GM18909 (cell line): ENCODE results near the gene RNF214.

ENCODE experiments used
- ATAC-seq: cut with Tn5 transposase; IDR thresholded peaks from one replicate; pipeline ENCODE4 v1.9.1; 2021; ENCODE audit warnings: mild to moderate bottlenecking; ENCODE audit not compliant: unreplicated experiment, poor library complexity

The RNF214 gene

DNA sequence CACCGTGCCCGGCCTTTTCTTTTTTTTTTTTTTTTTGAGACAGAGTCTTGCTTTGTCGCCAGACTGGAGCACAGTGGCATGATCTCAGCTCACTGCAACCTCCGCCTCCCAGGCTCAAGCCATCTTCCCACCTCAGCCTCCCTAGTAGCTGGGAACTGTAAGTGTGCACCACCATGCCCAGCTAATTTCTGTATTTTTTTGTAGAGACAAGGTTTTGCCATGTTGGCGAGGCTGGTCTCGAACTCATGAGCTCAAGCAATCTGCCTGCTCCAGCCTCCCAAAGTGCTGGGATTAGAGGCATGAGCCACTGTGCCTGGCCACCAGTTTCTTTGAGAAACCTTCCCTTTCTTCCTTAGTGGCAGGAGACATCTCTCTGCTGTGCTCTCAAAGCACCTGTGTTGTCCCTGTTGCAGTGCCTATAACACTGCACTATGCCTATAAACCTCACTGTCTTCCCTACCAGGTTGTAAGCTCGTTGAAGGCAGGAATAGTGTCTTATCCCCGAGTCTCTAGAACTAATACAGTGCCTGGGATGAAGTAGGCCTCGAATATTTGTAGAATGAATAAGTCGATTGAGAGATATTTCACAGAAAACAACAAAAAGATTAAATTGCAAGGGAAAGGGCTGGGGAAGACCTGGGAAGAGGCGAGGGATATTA is 19.6 kb upstream of the RNF214 start:
- no peak for ATAC-seq

DNA sequence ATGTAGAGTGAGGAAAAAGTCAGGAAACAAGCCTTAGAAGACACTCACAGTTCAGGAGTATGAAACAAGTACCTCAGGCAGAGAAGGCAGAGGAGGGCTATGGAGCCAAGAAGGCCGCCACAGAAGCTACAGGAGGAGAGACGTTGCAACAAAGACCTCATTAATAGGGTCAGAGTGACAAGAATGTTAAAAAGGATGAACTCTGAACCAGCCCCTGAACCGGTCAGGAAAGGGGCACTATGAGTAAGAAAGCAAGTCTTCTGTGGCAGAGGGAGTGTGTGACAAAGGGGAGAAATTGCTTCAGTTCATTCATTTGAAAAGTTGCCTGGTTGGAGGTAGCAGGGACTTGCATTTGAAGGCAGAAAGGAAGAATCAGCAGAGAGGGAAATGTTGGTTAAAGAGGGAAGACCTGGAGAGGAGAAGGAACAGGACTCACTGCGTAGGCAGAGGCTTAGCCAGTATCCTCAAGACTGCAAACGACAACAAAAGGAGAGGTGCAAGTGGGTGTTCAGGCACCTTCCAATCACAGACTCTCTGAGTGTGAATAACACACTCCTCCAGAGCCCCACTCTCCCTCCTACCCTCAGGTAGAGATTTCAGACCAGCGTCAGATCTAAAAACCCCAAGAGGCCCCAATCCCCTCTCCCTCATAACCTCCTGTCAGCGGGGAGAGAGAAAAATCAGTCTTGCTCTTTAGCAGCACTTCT is 17.9 kb upstream of the RNF214 start:
- ATAC-seq, result no peak

DNA sequence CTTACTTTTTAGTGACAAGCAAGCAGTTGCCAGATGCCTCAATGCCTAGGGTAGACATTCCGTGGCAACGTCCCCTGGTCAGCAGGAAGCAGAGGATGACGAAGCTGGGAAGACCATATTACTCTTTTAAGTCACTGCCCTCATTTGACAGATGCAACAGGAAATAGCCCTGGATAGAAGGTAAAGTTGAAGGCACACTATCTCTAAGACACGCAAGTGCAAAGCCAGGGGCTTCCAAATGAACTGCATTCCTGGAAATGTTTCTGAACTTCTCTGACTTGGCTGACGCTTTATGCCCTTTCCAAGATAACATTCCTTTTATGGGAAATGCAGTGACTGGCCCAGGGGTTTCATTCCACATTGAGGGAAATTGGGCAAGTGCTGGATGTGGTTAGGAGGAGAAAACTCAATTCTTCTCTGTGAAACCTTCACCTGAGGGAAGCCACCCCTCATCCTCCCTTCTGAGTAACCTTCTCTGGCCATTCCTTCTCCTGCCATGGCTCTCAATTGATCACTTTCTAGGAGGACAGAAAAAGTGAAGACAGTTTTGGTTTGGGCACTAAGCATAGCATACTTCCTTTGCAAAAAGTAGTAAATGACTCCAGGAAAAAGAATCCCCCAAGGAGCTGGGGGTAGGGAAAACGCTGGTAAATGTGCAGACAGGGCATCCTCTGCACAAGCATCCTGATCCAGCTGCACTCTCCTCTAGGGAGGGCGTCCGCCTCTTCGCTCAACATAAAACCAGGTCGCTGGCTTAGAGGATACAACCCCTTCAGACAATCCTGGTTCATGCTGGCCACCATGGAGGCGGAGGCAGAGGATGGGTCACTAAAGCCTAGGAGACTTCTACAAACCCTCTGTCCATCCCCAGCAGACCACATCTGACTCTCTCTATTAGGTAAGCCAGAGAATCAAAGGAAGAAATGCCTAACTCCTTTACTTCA is 15.1 kb upstream of the RNF214 start:
- ATAC-seq, result no peak

DNA sequence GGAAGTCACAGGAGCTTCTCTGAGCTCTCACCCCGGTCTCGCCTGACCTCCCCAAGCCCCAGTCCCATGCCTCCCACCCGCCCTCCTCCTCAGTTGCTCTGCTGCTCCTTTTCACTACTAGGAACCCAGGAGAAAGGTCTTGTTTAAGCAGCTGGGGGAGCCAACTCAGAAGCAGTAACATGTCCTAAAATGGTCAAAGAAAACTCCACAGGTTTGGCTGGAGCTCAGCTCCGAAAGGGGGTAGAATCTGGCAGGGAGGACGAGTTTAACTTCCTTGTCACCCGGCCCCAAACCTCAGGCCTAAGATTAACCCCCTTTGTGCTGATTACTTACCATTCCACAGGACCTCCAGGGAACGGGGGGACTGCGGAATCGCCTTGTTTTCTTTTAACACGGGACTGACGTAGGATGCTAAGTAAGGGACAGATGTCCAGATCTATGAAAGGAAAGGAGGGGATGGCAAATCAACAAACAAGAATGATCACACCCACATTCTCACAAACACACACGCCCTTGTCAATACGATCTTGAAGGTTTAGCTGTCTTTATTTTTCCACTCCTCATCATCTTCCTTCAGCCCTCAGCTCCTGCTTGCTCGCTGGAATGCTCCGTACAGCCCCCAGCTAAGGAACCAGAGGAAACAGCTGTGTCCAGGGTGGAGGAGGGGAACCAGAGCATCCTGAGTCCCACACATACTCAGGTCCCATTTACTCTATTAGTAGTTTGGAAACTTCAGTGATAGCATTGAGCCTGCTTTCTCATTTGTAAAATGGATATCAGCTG is 14.1 kb upstream of the RNF214 start:
- ATAC-seq, result no peak

DNA sequence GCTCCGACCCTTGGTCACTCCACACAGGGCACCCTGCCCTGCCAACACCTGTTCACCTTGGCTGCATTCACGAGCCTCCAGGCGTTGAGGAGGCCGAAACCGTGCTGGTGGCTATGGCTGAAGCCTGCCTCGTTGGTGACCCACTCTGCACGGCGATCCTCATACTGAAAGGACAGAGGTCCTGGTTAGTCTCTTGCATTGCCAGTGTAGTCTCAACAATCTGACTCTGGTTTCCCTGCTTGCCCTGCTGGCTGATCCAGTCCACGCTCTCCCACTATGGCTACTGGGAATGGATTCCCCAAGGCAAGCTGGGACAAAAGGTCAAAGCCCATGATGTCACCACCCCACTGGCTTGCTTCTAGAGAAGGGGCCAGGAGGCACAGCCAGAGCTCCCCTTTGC is 13.5 kb upstream of the RNF214 start:
- ATAC-seq, result no peak

DNA sequence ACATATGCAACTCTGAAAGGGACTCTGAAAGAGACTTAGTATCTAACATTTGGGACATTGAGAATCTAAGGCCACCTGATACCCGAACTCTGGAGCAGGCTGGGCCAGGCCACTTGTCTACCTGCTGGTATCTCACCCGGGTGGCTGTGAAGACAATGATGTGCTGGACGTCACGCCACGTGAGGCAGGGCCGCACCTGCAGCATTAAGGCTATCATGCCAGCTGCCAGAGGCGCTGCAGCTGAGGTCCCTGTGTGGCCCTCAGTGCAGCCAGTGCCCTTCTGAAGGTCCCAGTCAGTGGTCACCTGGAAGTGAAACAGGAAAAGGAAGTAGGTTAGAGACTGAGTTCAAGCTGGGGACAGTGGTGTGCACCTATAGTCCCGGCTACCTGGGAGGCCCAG is 13.0 kb upstream of the RNF214 start:
- ATAC-seq, result no peak

DNA sequence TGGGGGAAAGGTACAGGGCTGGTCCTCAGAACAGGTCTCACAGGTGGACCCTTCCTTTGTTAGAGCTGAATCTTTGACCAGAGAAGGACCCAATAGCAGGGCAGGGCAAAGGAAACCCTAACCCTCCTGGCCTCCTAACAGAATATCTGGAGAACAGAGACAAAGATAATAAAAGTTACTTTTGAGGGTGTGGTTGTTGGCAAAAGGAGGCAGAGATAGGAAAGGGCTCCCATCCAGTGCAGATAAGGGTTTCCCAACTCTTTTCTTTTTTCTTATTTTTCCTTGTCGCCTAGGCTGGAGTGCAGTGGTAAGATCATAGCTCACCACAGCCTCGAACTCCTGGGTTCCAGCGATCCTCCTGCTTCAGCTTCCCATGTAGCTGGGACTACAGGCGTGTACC is 12.5 kb upstream of the RNF214 start:
- no peak for ATAC-seq

DNA sequence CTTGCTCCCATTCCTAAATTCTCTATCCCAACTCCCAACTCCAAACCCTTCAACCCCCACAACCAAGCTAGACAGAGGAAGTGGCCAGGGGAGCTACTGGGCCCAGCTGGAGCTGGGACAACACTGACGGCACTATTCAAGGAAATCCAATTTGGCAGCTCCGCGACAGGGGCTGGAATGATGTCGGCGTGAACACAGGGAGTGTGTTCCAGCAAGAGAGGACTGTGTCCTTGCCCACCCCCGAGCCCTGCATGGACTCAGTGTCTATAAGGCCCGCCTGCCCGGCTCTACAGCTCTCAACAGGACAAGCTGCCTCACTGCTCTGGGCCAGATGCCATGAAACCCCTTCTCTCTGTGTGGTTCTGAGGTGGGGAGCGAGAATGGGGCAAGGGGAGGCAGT is 11.9 kb upstream of the RNF214 start:
- ATAC-seq, result no peak

DNA sequence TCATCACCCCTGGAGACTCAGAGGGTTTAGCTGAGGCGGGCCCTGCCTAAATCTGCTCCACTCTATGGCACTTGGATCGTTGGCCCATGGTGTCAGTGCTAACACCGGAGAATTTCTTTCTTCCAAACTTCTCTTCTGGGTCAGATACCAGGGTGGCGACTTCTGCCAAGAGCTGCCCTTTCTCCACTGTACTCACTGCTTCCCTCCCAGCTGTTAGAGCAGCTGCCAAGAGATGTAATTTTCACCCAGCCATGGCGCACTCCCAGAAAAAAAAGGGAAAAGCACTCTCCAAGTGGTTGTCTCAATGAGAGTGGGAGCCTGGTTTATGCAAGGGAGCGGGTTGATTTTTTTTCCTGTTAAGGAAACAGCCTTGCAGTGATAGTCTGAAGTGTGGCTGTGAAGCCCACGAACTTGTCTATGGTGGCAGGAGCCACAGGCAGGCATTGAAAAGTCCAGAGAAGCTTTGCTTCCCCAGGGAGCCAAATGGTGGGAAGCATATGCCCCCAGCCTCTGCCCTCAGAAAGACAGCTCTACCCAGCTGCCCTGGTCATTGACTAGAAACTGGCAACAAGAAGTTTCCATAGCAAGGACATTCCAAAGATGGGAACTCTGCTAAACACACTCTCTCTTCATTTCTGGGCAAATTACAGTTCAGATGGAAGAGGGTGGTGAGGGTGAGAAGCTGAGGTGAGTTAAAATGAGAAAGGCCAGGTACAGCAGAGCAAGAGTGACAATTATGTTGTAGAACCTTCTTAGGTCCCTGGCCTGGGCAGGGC is 11.3 kb upstream of the RNF214 start:
- no peak for ATAC-seq

DNA sequence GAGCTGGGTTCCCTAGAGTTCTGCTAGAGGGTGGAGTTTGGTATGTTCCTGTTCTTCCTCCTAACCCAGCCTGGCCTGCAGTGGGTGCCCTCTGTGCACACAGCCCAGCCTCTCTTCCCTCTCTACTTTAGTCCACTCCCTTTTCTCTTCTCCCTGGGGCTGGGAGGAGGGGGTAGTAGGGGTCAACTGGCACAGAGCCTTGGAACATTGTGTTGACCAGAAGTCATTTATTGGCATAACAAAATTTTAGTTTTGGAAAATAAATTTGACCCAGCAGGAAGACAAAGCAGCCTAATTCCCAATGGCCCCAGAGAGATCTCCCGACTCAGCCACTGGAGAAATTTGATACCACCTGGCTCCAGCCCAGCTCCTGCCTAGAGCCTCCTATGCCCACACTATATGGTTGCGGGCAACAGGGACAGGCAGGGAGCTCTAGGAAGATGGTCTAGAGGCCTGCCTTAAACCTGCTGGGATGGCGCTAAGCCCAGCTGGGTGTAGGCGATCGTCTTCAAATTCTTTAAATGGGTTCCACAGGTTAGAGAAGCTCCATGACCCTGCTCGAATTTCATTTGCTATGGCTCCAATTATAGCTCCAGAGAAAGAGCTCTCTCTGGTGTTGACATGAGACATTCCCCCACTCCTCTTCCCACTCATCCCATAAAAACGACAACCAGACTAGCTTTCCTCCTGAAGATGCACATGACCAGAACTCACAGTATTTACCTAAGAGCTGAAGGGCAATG is 10.5 kb upstream of the RNF214 start:
- ATAC-seq, result no peak

DNA sequence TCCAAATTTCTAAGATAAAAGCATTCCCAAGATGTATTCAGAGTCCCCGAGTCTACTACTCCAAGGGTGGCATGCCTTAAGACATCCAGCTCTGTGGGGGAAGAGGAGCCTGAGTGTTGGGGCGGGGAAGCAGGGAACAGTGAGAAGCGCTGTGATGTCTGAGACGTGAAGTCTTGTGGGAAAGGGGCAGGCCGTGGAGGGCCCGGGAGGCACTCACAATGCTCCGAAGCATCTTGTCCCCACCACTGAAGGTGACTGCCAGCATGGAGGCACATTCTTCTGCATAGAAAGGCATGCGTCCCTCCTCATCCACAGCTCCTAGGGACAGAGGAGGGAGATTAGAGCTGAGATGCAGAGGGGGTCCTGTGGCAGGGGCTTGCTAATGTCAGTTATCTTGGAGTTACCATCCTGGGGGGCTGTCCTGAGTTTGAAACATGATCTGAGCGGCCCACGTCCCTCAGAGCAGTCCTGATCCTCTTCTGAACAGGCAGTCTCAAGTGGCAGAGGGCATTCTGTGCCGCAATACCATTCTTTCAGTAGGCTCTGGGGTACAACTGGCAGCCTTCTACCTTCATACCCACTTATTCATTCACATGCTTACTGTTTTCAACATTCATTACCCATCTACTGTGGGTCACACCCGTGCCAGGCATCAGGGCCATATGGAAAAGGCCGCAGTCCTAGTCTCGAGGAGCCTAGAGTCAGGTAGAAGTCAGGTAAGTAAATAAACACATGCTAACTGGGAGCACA is 9.3 kb upstream of the RNF214 start:
- no peak for ATAC-seq

DNA sequence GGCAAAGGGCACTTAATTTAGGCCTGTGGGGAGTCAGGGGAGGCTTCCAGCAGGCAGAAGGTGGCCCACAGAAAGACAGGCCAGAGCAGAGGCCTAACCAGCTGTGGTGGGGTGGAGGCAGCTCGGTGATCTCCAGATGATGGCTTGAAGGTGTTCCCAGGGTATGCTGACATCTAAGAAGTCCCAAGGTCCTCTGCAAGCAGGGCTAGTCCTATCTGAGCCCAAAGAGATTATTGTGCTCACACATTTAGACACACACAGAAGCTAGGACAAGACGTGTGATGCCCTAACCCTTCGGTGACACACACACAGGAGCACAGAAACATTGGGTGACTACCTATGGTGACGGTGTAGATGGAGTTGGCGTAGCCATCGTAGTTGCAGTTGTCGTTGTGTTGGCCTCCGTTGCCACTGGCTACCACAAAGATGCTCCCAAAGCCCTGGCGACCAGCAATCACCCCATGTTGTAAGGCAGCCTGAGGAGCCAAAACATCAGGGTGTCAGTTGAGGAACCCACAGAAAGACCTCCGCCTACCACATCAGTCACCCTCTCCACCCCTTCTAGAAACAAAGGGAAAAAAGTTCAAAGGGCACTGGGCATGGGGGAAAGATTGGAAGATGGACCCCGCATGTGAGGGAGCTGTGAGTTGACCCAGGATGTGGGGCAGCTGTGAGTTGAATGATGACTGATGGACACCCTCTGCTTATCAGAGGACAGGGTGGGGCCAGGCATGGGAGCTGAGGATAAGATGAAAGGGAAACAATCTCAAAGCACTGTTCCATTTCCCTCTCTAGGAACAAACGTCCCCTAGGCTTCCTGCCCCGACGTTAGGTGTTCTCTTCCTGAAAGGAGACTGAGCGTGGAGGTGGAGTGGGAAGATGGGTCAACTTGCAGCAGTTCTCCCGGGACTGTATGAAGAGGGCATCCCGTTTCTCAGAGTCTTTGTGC is 8.5 kb upstream of the RNF214 start:
- no peak for ATAC-seq

DNA sequence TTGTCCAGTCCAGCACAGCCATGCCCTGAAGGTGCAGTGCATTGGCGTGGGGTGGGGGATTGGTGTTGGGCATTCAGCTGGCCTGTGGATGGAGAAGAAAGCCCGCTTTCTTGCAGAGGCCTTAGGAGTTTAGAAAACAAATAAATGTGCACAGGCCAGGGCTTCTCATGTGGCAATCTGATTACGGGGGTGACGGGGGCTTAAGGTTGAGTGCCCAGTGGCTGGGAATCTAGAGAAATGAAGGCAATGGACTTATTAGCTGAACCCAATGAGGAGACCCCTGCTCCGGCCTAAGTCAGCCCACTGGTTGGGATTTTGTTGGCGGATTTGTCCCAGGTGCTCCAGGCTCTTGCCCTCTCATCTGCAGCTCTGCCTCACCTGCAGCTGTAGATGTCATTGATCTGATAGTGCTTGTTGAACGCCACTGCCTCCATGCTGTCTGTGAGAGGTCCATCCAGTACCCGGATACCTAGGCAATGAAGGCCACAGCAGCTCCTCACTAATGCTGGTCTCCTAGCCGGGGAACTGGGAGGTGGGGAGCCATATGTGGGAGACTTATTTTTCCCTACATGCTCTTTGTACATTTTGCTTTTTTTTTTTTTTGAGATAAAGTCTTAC is 6.8 kb upstream of the RNF214 start:
- no peak for ATAC-seq

DNA sequence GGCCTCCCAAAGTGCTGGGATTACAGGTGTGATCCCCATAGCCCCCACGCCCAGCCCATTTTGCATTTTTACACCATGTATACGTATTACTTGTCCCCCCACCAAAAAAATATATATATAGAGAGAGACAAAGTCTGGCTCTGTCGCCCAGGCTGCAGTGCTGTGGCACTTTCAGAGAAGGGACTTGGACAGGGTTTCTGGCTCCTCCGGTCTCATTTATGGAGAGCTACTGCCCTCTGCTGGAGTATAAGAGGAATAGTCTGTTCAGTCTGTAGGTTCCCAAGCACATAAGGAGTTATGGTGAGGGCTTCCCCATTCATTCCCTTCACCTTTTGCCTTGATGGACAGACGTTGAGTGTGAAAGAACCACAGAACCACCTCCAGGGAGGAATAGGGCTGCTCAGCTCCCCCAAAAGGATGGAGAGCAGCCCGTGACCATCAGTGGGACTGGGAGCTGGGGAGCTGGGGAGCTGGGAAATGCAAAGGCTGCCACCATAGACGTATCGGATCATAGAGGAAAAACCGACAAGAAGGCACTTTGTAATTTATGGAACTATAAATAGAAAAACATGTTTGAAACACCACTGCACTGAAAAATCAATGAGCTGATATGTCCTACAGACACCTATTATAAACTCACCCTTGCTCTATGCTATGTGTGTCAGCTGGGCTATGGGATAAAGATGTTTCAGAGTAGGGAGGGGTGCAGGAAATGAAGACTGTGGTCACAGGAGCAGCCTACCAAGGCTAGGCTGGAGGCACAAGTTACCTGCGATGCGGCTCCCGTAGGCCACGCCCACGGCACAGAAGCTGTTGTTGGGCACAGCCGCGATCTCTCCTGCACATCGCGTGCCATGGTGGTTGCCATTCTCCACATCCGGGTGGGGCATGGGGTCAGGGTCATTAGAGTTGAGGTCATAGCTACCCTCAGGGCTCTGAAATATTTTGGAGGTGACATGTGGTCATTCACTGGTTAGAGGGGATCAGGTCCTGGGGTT is 5.8 kb upstream of the RNF214 start:
- peak; percentile 44 for ATAC-seq

DNA sequence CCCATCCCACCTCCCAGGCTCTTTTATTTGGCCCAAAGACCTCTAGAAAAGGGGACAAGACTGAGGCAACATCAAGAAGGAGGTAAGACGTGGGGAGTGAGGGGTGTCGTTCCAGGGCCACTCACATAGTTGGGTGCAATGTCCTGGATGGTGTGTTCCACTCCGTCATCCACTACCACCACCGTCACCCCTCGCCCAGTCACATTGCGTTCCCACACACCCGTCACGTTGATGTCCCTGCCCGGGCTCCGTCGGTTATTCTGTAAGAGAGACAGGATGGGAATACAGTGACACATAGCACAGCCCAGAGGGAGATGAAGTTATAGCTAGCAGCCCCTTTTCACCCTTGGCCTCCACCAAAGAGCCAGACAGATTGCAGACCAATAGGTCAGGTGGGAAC is 4.4 kb upstream of the RNF214 start:
- ATAC-seq, result no peak

DNA sequence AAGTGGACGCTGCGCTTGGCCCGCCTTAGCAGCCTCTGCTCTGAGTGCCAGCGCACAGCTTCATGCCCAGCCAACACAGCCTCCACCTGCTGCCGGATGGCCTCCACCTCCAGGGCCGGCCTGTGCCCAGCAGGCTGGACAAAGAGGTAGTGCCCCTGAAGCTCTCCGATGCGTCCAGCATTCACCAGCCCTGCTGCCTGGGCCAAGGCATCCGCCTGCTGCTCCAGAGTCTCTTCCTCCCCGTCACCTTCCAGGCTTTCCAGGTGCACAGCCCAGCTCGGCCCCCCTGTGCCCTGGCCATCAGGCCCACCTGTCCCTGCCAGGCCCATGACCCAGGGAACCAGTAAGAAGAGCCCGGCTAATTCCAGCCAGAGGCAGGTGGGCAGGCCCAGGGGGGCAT is 3.1 kb upstream of the RNF214 start:
- no peak for ATAC-seq
